Naive thymus-derived CD8-positive, alpha-beta T cell (primary cell): Measurements from ENCODE around the gene RANBP6. TPM values are rescaled to one million over a fixed set of nuclear protein-coding genes. Genes with fewer than 3 reads are reported as not detected.
"Not testable (repeated sequence)": the region's sequence is repeated elsewhere in the genome, so short reads cannot be mapped to it uniquely, and the experiment has no call there.

Source experiments
- ATAC-seq, 2 donors: fragments of 150-1000 bp; cut with Tn5 transposase in 1 of 2; sonication (Bioruptor Pico), chemical (Tn5 transposase) in 1 of 2; 1 replicate in 1 of 2; 2 replicates in 1 of 2; pipeline ENCODE4 v1.10.0; 2021; ENCODE audit warnings: mild to moderate bottlenecking in 2 of 2, moderate library complexity in 2 of 2
- POLR2A ChIA-PET: fragments of 350-600 bp; sonication (Branson Sonifier 250); formaldehyde crosslinking; loops from one replicate; lab custom pipeline; 2021; ENCODE audit warnings: antibody characterized with exemption; lab: Charles Lee
- DNase-seq, 10 donors: peaks; one replicate each; pipeline versions ENCODE4 v3.0.0 to v3.0.0-alpha.2; 2020 to 2022
- H3K27ac Mint-ChIP-seq, 10 donors: one replicate each; pipeline ENCODE4 v1.8.0; 2020 to 2022; ENCODE audit warnings: mild to moderate bottlenecking in 10 of 10, mixed read lengths in 10 of 10, moderate library complexity in 4 of 10, inconsistent platforms in 1 of 10
- H3K27me3 Mint-ChIP-seq, 5 donors: one replicate each; pipeline ENCODE4 v1.8.0; 2021 to 2022; ENCODE audit warnings: mixed read lengths in 5 of 5
- H3K36me3 Mint-ChIP-seq, 3 donors: one replicate each; pipeline ENCODE4 v1.8.0; 2020 to 2022; ENCODE audit warnings: mixed read lengths in 3 of 3, mild to moderate bottlenecking in 2 of 3, inconsistent platforms in 1 of 3
- H3K4me1 Mint-ChIP-seq, 4 donors: one replicate each; pipeline ENCODE4 v1.8.0; 2021 to 2022; ENCODE audit warnings: mixed read lengths in 4 of 4
- H3K4me3 Mint-ChIP-seq, 10 donors: one replicate each; pipeline ENCODE4 v1.8.0; 2020 to 2022; ENCODE audit warnings: mild to moderate bottlenecking in 10 of 10, mixed read lengths in 10 of 10, moderate library complexity in 6 of 10, inconsistent platforms in 1 of 10
- H3K9me3 Mint-ChIP-seq, 9 donors: one replicate each; pipeline ENCODE4 v1.8.0; 2020 to 2022; ENCODE audit warnings: mixed read lengths in 9 of 9, mild to moderate bottlenecking in 3 of 9, inconsistent platforms in 1 of 9, moderate library complexity in 1 of 9
- polyA plus RNA-seq, 3 donors: library from polyadenylated mRNA; unstranded; fragments of 300-500 nt; fragmentation: Illumina TruSeq; gene quantifications; one replicate each; pipeline ENCODE4 v1.2.3, GENCODE V29; 2021
- total RNA-seq, 8 experiments: library from RNA in 2 of 8; stranded (reverse) in 2 of 8; gene quantifications; one replicate each; pipeline ENCODE4 v1.2.3 and lab custom pipeline; 2021 to 2026

RANBP6 gene
- total RNA-seq (10 to 100 TPM; 36.5 to 37.3 TPM), polyA plus RNA-seq (10 to 100 TPM; 21.0 to 24.9 (median 21.7) TPM), total RNA-seq (lab: John Stamatoyannopoulos, UW) (66.4 to 129 (median 96.2) reads per million in 6 experiments)

DNA sequence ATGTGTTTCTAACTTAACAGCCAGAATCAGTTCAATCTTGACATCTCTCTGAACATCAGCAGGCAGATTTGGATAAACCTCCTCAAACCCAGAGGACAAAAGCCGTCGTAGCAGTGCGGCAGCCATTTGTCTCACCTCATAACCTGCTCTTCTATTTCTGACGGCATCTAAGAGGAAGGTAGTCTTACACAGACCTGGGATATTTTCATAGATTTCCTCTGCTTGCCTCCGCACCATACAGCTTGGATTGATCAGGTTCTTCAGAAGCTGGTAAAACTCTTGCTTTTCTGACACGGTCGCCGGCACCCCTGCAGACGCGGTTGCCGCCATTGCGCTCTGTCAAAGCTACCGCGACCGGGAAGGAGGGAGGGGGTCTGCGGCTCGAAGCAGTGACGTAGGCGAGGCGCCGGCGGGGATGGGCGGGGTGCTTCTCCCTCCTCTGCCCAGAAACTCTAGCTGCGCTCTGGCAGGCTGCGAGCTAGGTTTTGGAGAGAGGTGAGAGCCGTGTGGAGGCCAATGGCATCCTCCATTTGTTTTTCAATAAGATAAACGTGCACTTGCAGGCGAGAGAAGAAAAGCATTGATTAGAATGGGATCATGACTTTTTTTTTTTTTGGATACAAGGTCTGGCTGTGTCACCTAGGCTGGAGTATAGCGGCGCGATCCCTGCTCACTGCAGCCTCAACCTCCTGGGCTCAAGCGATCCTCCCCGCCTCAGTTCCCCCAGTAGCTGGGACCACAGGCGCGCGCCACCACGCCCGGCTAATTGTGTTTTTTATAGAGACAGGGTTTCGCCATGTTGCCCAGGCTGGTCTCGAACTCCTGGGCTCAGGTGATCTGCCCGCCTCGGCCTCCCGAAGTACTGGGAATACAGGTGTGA, at the start of gene RANBP6:
Gene RANBP6, minus strand, starts transcription at position 347 of the 880 bp plus-strand sequence. Its CDS starts 17 bp downstream, at position 330.
- DNase-seq (peak; percentile 82 to 93 (median 90)), ATAC-seq (peak; percentile 98)
- H3K36me3 Mint-ChIP-seq, result peaks cover 32 to 42% (median 35%) of the 10 kb centered on the region in 3 donors
- POLR2A ChIA-PET, result interaction anchor here (0.5 to 2.4 kb wide), 22 partner anchors 8 to 1275 kb away, joined by 3 to 23 read pairs (median 3); partner anchors contain the start of genes AK3, ERMP1, KDM4C and RIC1
- H3K27me3 Mint-ChIP-seq, result no peaks in the 10 kb centered on the region
- peak within 1 kb of the TSS; percentile 92 to 99 (median 96) for H3K4me3 Mint-ChIP-seq
- peak within 1 kb of the TSS; percentile 93 to 99 (median 98) for H3K27ac Mint-ChIP-seq
- peaks cover 14 to 32% (median 29%) of the 10 kb centered on the region in 4 donors for H3K4me1 Mint-ChIP-seq
- peaks cover 7 to 42% (median 19%) of the 10 kb centered on the region in 9 donors for H3K9me3 Mint-ChIP-seq

DNA sequence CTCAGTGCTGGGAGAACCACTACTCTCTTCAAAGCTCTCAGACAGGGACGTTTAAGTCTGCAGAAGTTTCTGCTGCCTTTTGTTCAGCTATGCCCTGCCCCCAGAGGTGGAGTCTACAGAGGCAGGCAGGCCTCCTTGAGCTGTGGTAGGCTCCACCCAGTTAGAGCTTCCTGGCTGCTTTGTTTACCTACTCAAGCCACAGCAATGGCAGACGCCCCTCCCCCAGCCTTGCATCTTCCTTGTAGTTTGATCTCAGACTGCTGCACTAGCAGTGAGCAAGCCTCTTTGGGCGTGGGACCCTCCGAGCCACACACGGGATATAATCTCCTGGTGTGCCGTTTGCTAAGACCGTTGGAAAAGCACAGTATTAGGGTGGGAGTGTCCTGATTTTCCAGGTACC, 47.7 kb upstream of the RANBP6 start:
- POLR2A ChIA-PET, ATAC-seq, H3K4me3 Mint-ChIP-seq, H3K36me3 Mint-ChIP-seq, H3K27ac Mint-ChIP-seq, H3K4me1 Mint-ChIP-seq: not testable (repeated sequence)
- H3K9me3 Mint-ChIP-seq, result peaks cover 0 to 10% (median 4%) of the 10 kb centered on the region in 9 donors
- H3K27me3 Mint-ChIP-seq, result peaks cover 0 to 29% (median 21%) of the 10 kb centered on the region in 5 donors
- peak in 2 of 10 donors; percentile 7 to 31 for DNase-seq

- no peak for ATAC-seq
- peaks cover 0 to 8% (median 3%) of the 10 kb centered on the region in 4 donors for H3K4me1 Mint-ChIP-seq
- POLR2A ChIA-PET, result no interaction called here
- no peak overlapping the region for H3K27ac Mint-ChIP-seq
- peaks cover 0 to 8% (median 0%) of the 10 kb centered on the region in 9 donors for H3K9me3 Mint-ChIP-seq
- no peak overlapping the region for H3K4me3 Mint-ChIP-seq
- H3K27me3 Mint-ChIP-seq, result peaks cover 0 to 10% (median 9%) of the 10 kb centered on the region in 5 donors
- H3K36me3 Mint-ChIP-seq, result no peaks in the 10 kb centered on the region
- no peak for DNase-seq
Observed at GRCh38 chr9:6055666-6056065, 40.2 kb upstream of the RANBP6 start.

GRCh38 chr9:6055216-6055615, 39.8 kb upstream of the RANBP6 start:
- Mint-ChIP-seq H3K27me3 (peaks cover 0 to 5% (median 4%) of the 10 kb centered on the region in 5 donors), H3K4me1 (peaks cover 0 to 8% (median 3%) of the 10 kb centered on the region in 4 donors), H3K9me3 (peaks cover 0 to 4% (median 0%) of the 10 kb centered on the region in 9 donors), H3K36me3 (no peaks in the 10 kb centered on the region), H3K4me3 (no peak overlapping the region), H3K27ac (peak overlapping the region in 1 of 10 donors; percentile 59)
- POLR2A ChIA-PET, result no interaction called here
- DNase-seq (peak in 7 of 10 donors; percentile 12 to 68 (median 59)), ATAC-seq (peak; percentile 69 to 74)

GRCh38 chr9:6054280-6055099, 39.1 kb upstream of the RANBP6 start:
- peak; percentile 69 to 79 for ATAC-seq
- H3K27ac Mint-ChIP-seq, result peak overlapping the region in 1 of 10 donors; percentile 24
- POLR2A ChIA-PET, result no interaction called here
- no peaks in the 10 kb centered on the region for H3K36me3 Mint-ChIP-seq
- H3K4me1 Mint-ChIP-seq, result peaks cover 3 to 14% (median 6%) of the 10 kb centered on the region in 4 donors
- H3K27me3 Mint-ChIP-seq, result peaks cover 0 to 5% (median 0%) of the 10 kb centered on the region in 5 donors
- H3K4me3 Mint-ChIP-seq, result no peak overlapping the region
- peaks cover 0 to 4% (median 0%) of the 10 kb centered on the region in 9 donors for H3K9me3 Mint-ChIP-seq
- DNase-seq, result peak; percentile 14 to 74 (median 54)

- POLR2A ChIA-PET, result no interaction called here
- Mint-ChIP-seq H3K27me3 (peaks cover 0 to 3% (median 0%) of the 10 kb centered on the region in 5 donors), H3K4me1 (peaks cover 3 to 14% (median 6%) of the 10 kb centered on the region in 4 donors), H3K4me3 (no peak overlapping the region), H3K36me3 (no peaks in the 10 kb centered on the region), H3K27ac (no peak overlapping the region), H3K9me3 (no peaks in the 10 kb centered on the region)
- no peak for DNase-seq
- ATAC-seq, result no peak
Observed at GRCh38 chr9:6052293-6052919, 37.0 kb upstream of the RANBP6 start.

DNA sequence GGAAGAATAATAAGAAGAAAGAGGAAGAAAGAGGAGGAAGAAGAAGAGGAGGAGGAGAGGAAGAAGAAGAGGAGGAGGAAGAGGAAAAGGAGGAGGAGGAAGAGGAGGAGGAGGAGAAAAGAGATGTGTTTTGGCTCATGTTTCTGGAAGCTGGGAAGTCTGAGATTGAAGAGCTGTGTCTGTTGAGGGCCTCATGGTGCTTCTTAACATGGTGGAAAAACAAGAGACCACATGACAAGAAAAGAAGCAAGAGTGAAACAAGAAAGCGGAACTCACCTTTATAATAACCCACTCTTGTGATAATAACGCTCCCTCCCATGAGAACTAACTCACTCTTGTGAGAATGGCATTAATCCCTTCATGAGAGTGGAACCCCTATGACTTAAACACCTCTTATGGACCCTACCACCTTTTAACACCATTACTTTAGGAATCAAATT, 36.1 kb upstream of the RANBP6 start:
- peaks cover 0 to 4% (median 0%) of the 10 kb centered on the region in 3 donors for H3K36me3 Mint-ChIP-seq
- DNase-seq (no peak), ATAC-seq (no peak)
- no peaks in the 10 kb centered on the region for H3K9me3 Mint-ChIP-seq
- H3K4me3 Mint-ChIP-seq, result no peak overlapping the region
- H3K27ac Mint-ChIP-seq, result peak overlapping the region in 1 of 10 donors; percentile 14
- peaks cover 4 to 12% (median 5%) of the 10 kb centered on the region in 5 donors for H3K27me3 Mint-ChIP-seq
- peaks cover 3 to 14% (median 6%) of the 10 kb centered on the region in 4 donors for H3K4me1 Mint-ChIP-seq
- POLR2A ChIA-PET, result no interaction called here

DNA sequence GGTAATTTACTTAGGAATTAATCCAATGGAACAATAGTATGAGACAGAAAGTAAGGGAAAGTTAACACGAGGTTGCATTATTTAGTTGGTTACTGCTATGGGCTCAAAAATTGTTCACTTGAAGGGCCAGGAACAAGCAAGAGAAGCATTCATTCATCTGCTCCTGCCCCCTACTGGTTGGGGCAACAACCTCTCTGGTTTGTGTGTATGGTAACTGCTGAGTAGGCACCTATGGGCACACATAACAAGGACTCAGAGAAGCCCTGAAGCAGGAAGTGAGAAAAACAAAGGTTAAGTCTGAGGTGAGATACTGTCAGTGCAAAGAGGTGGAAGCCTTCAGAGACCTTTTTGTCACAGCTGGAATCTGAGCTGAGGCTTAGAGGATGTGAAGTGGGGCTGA, 34.4 kb upstream of the RANBP6 start:
- peaks cover 0 to 4% (median 0%) of the 10 kb centered on the region in 3 donors for H3K36me3 Mint-ChIP-seq
- H3K4me1 Mint-ChIP-seq, result peaks cover 3 to 13% (median 6%) of the 10 kb centered on the region in 4 donors
- ATAC-seq (peak; percentile 41 to 84), DNase-seq (peak in 3 of 10 donors; percentile 4 to 24 (median 9))
- H3K27ac Mint-ChIP-seq, result peak overlapping the region in 1 of 10 donors; percentile 18
- no peaks in the 10 kb centered on the region for H3K9me3 Mint-ChIP-seq
- H3K27me3 Mint-ChIP-seq, result peaks cover 5 to 23% (median 10%) of the 10 kb centered on the region in 5 donors
- POLR2A ChIA-PET, result no interaction called here
- no peak overlapping the region for H3K4me3 Mint-ChIP-seq

DNA sequence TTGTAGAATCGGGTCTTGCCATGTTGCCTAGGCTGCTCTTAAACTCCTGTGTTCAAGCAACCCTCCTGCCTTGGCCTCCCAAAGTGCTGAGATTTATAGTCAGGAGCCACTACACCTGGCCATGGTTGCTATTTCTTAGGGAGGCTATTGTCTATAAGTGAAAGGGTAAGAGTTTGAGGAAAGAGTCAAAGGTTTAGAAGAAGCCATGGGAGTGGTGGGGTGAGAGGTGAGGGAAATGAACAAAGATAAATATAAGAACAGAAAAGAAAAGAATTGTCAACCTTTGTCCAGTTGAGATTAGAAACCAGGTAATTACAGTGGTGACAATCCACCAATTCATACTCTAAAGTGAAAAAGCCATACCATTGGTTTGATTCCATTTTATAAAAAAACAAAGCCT, 32.6 kb upstream of the RANBP6 start:
- Mint-ChIP-seq H3K4me1 (peaks cover 3 to 6% (median 4%) of the 10 kb centered on the region in 4 donors), H3K27ac (peak overlapping the region in 1 of 10 donors; percentile 43), H3K36me3 (peaks cover 0 to 4% (median 3%) of the 10 kb centered on the region in 3 donors), H3K4me3 (no peak overlapping the region), H3K27me3 (peaks cover 5 to 23% (median 10%) of the 10 kb centered on the region in 5 donors), H3K9me3 (no peaks in the 10 kb centered on the region)
- ATAC-seq (no peak), DNase-seq (no peak)
- POLR2A ChIA-PET, result no interaction called here

- H3K4me1 Mint-ChIP-seq, result peaks cover 3 to 6% (median 4%) of the 10 kb centered on the region in 4 donors
- H3K4me3 Mint-ChIP-seq, result no peak overlapping the region
- H3K27ac Mint-ChIP-seq, result no peak overlapping the region
- H3K9me3 Mint-ChIP-seq, result no peaks in the 10 kb centered on the region
- DNase-seq, result no peak
- ATAC-seq, result no peak
- peaks cover 5 to 27% (median 10%) of the 10 kb centered on the region in 5 donors for H3K27me3 Mint-ChIP-seq
- peaks cover 0 to 8% (median 3%) of the 10 kb centered on the region in 3 donors for H3K36me3 Mint-ChIP-seq
- POLR2A ChIA-PET, result no interaction called here
Observed at GRCh38 chr9:6047020-6047419, 31.6 kb upstream of the RANBP6 start.

DNA sequence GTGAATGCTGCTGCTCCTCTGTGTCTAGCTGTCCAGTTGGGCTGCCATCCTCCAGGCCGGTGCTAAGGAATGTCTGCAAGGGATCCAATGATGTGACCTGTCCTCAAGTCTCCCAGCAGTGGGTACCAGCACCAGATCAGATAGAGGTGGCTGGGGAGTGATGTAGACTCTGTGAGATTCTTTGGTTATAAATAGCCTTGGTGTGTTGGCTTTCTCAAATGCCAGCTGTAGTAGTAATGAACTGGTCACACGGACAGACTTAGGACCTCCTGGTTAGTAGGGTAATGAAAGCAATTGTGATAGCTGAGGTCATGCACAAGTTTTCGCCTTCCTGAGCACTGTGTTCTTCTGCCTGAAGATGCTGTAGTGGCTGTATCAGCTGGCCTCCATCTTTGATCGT, 29.9 kb upstream of the RANBP6 start:
- no peak for ATAC-seq
- peak overlapping the region in 1 of 10 donors; percentile 47 for H3K27ac Mint-ChIP-seq
- H3K4me3 Mint-ChIP-seq, result no peak overlapping the region
- POLR2A ChIA-PET, result no interaction called here
- peaks cover 7 to 39% (median 13%) of the 10 kb centered on the region in 5 donors for H3K27me3 Mint-ChIP-seq
- DNase-seq, result no peak
- peaks cover 0 to 14% (median 3%) of the 10 kb centered on the region in 3 donors for H3K36me3 Mint-ChIP-seq
- H3K4me1 Mint-ChIP-seq, result peaks cover 3 to 6% (median 4%) of the 10 kb centered on the region in 4 donors
- H3K9me3 Mint-ChIP-seq, result no peaks in the 10 kb centered on the region
